Breast epithelium (tissue), 3 donors: ENCODE data around the gene MAPRE2.

ENCODE experiments used
- POLR2AphosphoS5 ChIP-seq, 3 donors: sonication (generic); formaldehyde crosslinking; IDR thresholded peaks; one replicate each; pipeline ENCODE4 v1.6.1; 2017; ENCODE audit warnings: antibody characterized with exemption in 3 of 3
- TF ChIP-seq, protein P1 (sequence below), 3 donors: fragments of 450-650 bp; IDR thresholded peaks; one replicate each; pipeline ENCODE4 v1.5.1; 2016 to 2017; ENCODE audit warnings: antibody characterized with exemption in 3 of 3, mild to moderate bottlenecking in 3 of 3, moderate library complexity in 3 of 3

DNA sequence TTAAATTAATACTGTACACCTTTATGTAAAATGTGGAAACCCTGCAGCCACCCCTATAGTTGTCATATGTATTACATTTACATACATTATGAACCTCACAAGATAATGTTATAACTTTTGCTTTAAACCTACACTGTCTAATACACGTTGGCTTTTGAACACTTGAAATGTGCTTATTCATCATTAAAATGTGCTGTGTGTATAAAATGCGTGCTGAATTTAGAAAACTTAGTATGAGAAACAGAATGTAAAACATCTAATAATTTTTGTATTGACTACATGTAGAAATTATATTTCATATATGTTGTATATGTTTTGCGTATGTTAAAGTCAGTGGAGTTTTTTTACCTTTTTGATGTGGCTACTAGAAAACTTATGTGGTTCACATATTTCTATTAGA, 68.8 kb downstream of the MAPRE2 start:
- TF ChIP-seq, protein P1, sequence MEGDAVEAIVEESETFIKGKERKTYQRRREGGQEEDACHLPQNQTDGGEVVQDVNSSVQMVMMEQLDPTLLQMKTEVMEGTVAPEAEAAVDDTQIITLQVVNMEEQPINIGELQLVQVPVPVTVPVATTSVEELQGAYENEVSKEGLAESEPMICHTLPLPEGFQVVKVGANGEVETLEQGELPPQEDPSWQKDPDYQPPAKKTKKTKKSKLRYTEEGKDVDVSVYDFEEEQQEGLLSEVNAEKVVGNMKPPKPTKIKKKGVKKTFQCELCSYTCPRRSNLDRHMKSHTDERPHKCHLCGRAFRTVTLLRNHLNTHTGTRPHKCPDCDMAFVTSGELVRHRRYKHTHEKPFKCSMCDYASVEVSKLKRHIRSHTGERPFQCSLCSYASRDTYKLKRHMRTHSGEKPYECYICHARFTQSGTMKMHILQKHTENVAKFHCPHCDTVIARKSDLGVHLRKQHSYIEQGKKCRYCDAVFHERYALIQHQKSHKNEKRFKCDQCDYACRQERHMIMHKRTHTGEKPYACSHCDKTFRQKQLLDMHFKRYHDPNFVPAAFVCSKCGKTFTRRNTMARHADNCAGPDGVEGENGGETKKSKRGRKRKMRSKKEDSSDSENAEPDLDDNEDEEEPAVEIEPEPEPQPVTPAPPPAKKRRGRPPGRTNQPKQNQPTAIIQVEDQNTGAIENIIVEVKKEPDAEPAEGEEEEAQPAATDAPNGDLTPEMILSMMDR (IDR thresholded peaks at IDR 0.05): no peak
- TF ChIP-seq POLR2AphosphoS5 (IDR thresholded peaks at IDR 0.05): no peak
